Measurements from ENCODE around the gene LHX5.

DNA sequence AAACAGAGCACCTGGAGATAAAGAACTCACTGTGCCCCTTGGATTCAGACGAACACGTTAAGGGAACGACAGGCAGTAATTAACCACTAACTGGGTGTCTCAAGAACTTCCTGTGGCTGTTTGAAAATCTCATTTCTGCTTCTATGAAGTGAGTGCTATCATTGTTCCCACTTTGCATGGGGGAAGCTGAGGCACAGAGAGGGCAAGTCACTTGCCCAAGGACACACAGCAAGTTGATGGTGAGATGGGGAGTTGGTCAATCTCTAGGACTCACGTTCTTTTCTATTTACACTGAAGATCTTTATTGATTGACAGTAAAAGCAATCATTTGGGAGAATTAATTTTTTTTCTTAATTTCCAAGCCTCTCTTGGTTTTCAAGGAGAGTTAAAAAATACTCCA lies 26.8 kb upstream of the LHX5 start:
- TF ChIP-seq, protein P1, sequence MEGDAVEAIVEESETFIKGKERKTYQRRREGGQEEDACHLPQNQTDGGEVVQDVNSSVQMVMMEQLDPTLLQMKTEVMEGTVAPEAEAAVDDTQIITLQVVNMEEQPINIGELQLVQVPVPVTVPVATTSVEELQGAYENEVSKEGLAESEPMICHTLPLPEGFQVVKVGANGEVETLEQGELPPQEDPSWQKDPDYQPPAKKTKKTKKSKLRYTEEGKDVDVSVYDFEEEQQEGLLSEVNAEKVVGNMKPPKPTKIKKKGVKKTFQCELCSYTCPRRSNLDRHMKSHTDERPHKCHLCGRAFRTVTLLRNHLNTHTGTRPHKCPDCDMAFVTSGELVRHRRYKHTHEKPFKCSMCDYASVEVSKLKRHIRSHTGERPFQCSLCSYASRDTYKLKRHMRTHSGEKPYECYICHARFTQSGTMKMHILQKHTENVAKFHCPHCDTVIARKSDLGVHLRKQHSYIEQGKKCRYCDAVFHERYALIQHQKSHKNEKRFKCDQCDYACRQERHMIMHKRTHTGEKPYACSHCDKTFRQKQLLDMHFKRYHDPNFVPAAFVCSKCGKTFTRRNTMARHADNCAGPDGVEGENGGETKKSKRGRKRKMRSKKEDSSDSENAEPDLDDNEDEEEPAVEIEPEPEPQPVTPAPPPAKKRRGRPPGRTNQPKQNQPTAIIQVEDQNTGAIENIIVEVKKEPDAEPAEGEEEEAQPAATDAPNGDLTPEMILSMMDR (conservative IDR thresholded peaks at IDR 0.05; ENCODE audit: low read depth, low read length), result no peak
- TF ChIP-seq EZH2 (IDR thresholded peaks at IDR 0.05; ENCODE audit: borderline replicate concordance, low read depth, low read length, poor library complexity, severe bottlenecking), result no peak
